Bronchial epithelial cell (primary cell): ENCODE results near the gene EMP1. TPM values are rescaled to one million over a fixed set of nuclear protein-coding genes. Genes with fewer than 3 reads are reported as not detected.

ENCODE experiments used
- DNase-seq: peaks from one replicate; pipeline ENCODE4 v3.0.0-alpha.2; 2010; ENCODE audit warnings: low read depth
- FAIRE-seq: peaks from 2 replicates; lab custom pipeline; 2011; peaks lifted over from hg19 to GRCh38; lab: Jason Lieb, UNC
- H3K27me3 ChIP-seq: 2 replicates; pipeline ENCODE4 v1.5.1; 2011; ENCODE audit warnings: low read length; ENCODE audit not compliant: control insufficient read depth, insufficient read depth
- H3K36me3 ChIP-seq: 2 replicates; pipeline ENCODE4 v1.5.1; 2011; ENCODE audit warnings: low read length; ENCODE audit not compliant: control insufficient read depth, insufficient read depth
- H3K4me3 ChIP-seq: 2 replicates; pipeline ENCODE4 v1.5.1; 2011; ENCODE audit warnings: mild to moderate bottlenecking, low read depth, low read length, control low read depth
- CTCF ChIP-seq: IDR thresholded peaks from 2 replicates; pipeline ENCODE4 v1.5.1; 2011; ENCODE audit warnings: mild to moderate bottlenecking, moderate library complexity, low read length, control low read depth, inconsistent platforms; ENCODE audit not compliant: insufficient read depth, severe bottlenecking
- total RNA-seq: library from RNA; depleted of rRNA; stranded (reverse); fragments of >200 nt; gene quantifications from 2 replicates; pipeline ENCODE4 v1.2.1, GENCODE V29; 2014

Gene EMP1
- total RNA-seq: 15.6 and 21.3 TPM in 2 replicates

- Histone ChIP-seq H3K36me3 (no peaks in the 10 kb centered on the region), H3K27me3 (no peaks in the 10 kb centered on the region), H3K4me3 (peak within 1 kb of the TSS; percentile 63)
- no peak for TF ChIP-seq CTCF
- peak; percentile 90 for FAIRE-seq
- peak; percentile 100 for DNase-seq
These were observed at the start of gene EMP1 for GRCh38 chr12:13196130-13196921. TSS of gene EMP1 (plus strand) at chr12:13196726. CDS start at chr12:13211511, 14,785 bp downstream.

GRCh38 chr12:13147688-13148484 lies 48.6 kb upstream of the EMP1 start:
- TF ChIP-seq CTCF: no peak
- no peak for FAIRE-seq
- Histone ChIP-seq H3K36me3 (no peaks in the 10 kb centered on the region), H3K4me3 (no peak overlapping the region), H3K27me3 (no peaks in the 10 kb centered on the region)
- DNase-seq: no peak

- FAIRE-seq (no peak), DNase-seq (no peak)
- no peaks in the 10 kb centered on the region for H3K36me3 ChIP-seq
- H3K4me3 ChIP-seq: no peak overlapping the region
- no peak for TF ChIP-seq CTCF
- no peaks in the 10 kb centered on the region for H3K27me3 ChIP-seq
These were observed 48.1 kb upstream of the EMP1 start for GRCh38 chr12:13148485-13148847.

GRCh38 chr12:13149411-13149810 lies 47.1 kb upstream of the EMP1 start:
- no peak for TF ChIP-seq CTCF
- H3K4me3 ChIP-seq: no peak overlapping the region
- FAIRE-seq: no peak
- H3K36me3 ChIP-seq: no peaks in the 10 kb centered on the region
- H3K27me3 ChIP-seq: no peaks in the 10 kb centered on the region
- no peak for DNase-seq

- FAIRE-seq: no peak
- TF ChIP-seq CTCF: no peak
These were observed 44.2 kb upstream of the EMP1 start for GRCh38 chr12:13152281-13152680.

More at GRCh38 chr12:13152281-13152680, 44.2 kb upstream of the EMP1 start:
- no peaks in the 10 kb centered on the region for H3K27me3 ChIP-seq
- no peaks in the 10 kb centered on the region for H3K36me3 ChIP-seq
- H3K4me3 ChIP-seq: no peak overlapping the region
- DNase-seq: no peak
